H9 (cell line): ENCODE data around the gene ANKH. TPM values are rescaled to one million over a fixed set of nuclear protein-coding genes. Genes with fewer than 3 reads are reported as not detected.

Source experiments
- DNase-seq: peaks from one replicate; pipeline ENCODE4 v3.0.0-alpha.2; 2017
- H2AFZ ChIP-seq: one replicate; pipeline ENCODE4 v1.6.1; 2013; ENCODE audit warnings: mild to moderate bottlenecking, low read length, control low read depth, moderate library complexity
- H2AK5ac ChIP-seq: 2 replicates; pipeline ENCODE4 v1.6.1; 2013; ENCODE audit warnings: low read length, control low read depth, mixed read lengths; ENCODE audit not compliant: insufficient read length
- H2BK120ac ChIP-seq: one replicate; pipeline ENCODE4 v1.6.1; 2013; ENCODE audit warnings: low read depth, mild to moderate bottlenecking, low read length, control low read depth, inconsistent platforms; ENCODE audit not compliant: poor library complexity, severe bottlenecking
- H2BK12ac ChIP-seq: 2 replicates; pipeline ENCODE4 v1.6.1; 2013; ENCODE audit warnings: low read length, control low read depth, mixed read lengths, low read depth; ENCODE audit not compliant: insufficient read length
- H2BK15ac ChIP-seq: 2 replicates; pipeline ENCODE4 v1.6.1; 2013; ENCODE audit warnings: low read depth, low read length, control low read depth
- H2BK20ac ChIP-seq: one replicate; pipeline ENCODE4 v1.6.1; 2013; ENCODE audit warnings: low read depth, mild to moderate bottlenecking, low read length, control low read depth, inconsistent platforms; ENCODE audit not compliant: poor library complexity, severe bottlenecking
- H2BK5ac ChIP-seq: 2 replicates; pipeline ENCODE4 v1.6.1; 2013; ENCODE audit warnings: low read length, control low read depth, mixed read lengths; ENCODE audit not compliant: insufficient read length
- H3K14ac ChIP-seq: 2 replicates; pipeline ENCODE4 v1.6.1; 2013; ENCODE audit warnings: low read length, control low read depth; ENCODE audit not compliant: insufficient read depth
- H3K18ac ChIP-seq: 2 replicates; pipeline ENCODE4 v1.6.1; 2013; ENCODE audit warnings: low read depth, mild to moderate bottlenecking, mixed read lengths, low read length, control low read depth; ENCODE audit not compliant: insufficient read length
- H3K23ac ChIP-seq: 2 replicates; pipeline ENCODE4 v1.6.1; 2013; ENCODE audit warnings: low read length, control low read depth, mixed read lengths, low read depth; ENCODE audit not compliant: insufficient read length
- H3K23me2 ChIP-seq: 2 replicates; pipeline ENCODE4 v1.6.1; 2013; ENCODE audit warnings: low read depth, mild to moderate bottlenecking, mixed read lengths, low read length, control low read depth; ENCODE audit not compliant: insufficient read length, poor library complexity, severe bottlenecking
- H3K27ac ChIP-seq: 2 replicates; pipeline ENCODE4 v1.5.1; 2013; ENCODE audit warnings: low read length, control low read depth, mixed read lengths, low read depth; ENCODE audit not compliant: insufficient read length
- H3K27me3 ChIP-seq: 2 replicates; pipeline ENCODE4 v1.6.1; 2013; ENCODE audit warnings: low read length, control low read depth, inconsistent platforms; ENCODE audit not compliant: insufficient read depth
- H3K4ac ChIP-seq: 2 replicates; pipeline ENCODE4 v1.6.1; 2013; ENCODE audit warnings: low read depth, mild to moderate bottlenecking, control low read depth, inconsistent platforms, low read length, moderate library complexity
- H3K4me1 ChIP-seq: 2 replicates; pipeline ENCODE4 v1.6.1; 2013; ENCODE audit warnings: low read length, control low read depth, inconsistent platforms; ENCODE audit not compliant: insufficient read depth
- H3K4me2 ChIP-seq: 2 replicates; pipeline ENCODE4 v1.6.1; 2013; ENCODE audit warnings: low read length, control low read depth, mixed read lengths; ENCODE audit not compliant: insufficient read length, insufficient read depth
- H3K56ac ChIP-seq: 2 replicates; pipeline ENCODE4 v1.6.1; 2013; ENCODE audit warnings: low read depth, mild to moderate bottlenecking, mixed read lengths, low read length, control low read depth; ENCODE audit not compliant: insufficient read length
- H3K79me1 ChIP-seq: 2 replicates; pipeline ENCODE4 v1.6.1; 2013; ENCODE audit warnings: low read depth, mild to moderate bottlenecking, moderate library complexity, low read length, control low read depth, inconsistent platforms; ENCODE audit not compliant: insufficient read depth, poor library complexity, severe bottlenecking
- H3K79me2 ChIP-seq: 2 replicates; pipeline ENCODE4 v1.6.1; 2013; ENCODE audit warnings: low read length, control low read depth, inconsistent platforms; ENCODE audit not compliant: insufficient read depth
- H3K9ac ChIP-seq: 2 replicates; pipeline ENCODE4 v1.6.1; 2013; ENCODE audit warnings: low read length, control low read depth, mixed read lengths; ENCODE audit not compliant: insufficient read length; ENCODE audit errors: extremely low read depth
- H3K9me3 ChIP-seq: one replicate; pipeline ENCODE4 v1.6.1; 2013; ENCODE audit warnings: low read depth, low read length, inconsistent platforms; ENCODE audit not compliant: control insufficient read depth
- H3T11ph ChIP-seq: one replicate; pipeline ENCODE4 v1.6.1; 2013; ENCODE audit warnings: mild to moderate bottlenecking, low read length, control low read depth, inconsistent platforms
- H4K20me1 ChIP-seq: one replicate; pipeline ENCODE4 v1.6.1; 2013; ENCODE audit not compliant: control insufficient read depth, insufficient read length, insufficient read depth
- H4K5ac ChIP-seq: 2 replicates; pipeline ENCODE4 v1.6.1; 2013; ENCODE audit warnings: low read depth, mild to moderate bottlenecking, mixed read lengths, low read length, control low read depth; ENCODE audit not compliant: insufficient read length
- H4K8ac ChIP-seq: replicated peaks from 2 replicates; pipeline ENCODE4 v1.6.1; 2013; ENCODE audit warnings: low read length, control low read depth, mixed read lengths, low read depth; ENCODE audit not compliant: insufficient read length
- H4K91ac ChIP-seq: 2 replicates; pipeline ENCODE4 v1.6.1; 2013; ENCODE audit warnings: low read depth, mild to moderate bottlenecking, moderate library complexity, mixed read lengths, low read length, control low read depth; ENCODE audit not compliant: insufficient read length
- H3K27ac Mint-ChIP-seq, 3 experiments: 2 replicates in 2 of 3; 3 replicates in 1 of 3; pipeline ENCODE4 v1.8.0; 2020 to 2021; ENCODE audit warnings: mixed read lengths in 3 of 3, mild to moderate bottlenecking in 1 of 3, moderate library complexity in 1 of 3
- H3K27me3 Mint-ChIP-seq: 2 replicates; pipeline ENCODE4 v1.8.0; 2021; ENCODE audit warnings: low read depth, mild to moderate bottlenecking, moderate library complexity, mixed read lengths
- H3K36me3 Mint-ChIP-seq, 3 experiments: 2 replicates in 2 of 3; 3 replicates in 1 of 3; pipeline ENCODE4 v1.8.0; 2020 to 2021; ENCODE audit warnings: low read depth in 3 of 3, mixed read lengths in 3 of 3; ENCODE audit not compliant: insufficient read depth in 1 of 3
- H3K4me1 Mint-ChIP-seq, 2 experiments: 2 replicates each; pipeline ENCODE4 v1.8.0; 2020; ENCODE audit warnings: mixed read lengths in 2 of 2
- H3K4me3 Mint-ChIP-seq, 2 experiments: 2 replicates in 1 of 2; 3 replicates in 1 of 2; pipeline ENCODE4 v1.8.0; 2020 to 2021; ENCODE audit warnings: mild to moderate bottlenecking in 2 of 2, mixed read lengths in 2 of 2, moderate library complexity in 1 of 2
- H3K9me3 Mint-ChIP-seq, 2 experiments: 2 replicates in 1 of 2; 3 replicates in 1 of 2; pipeline ENCODE4 v1.8.0; 2020; ENCODE audit warnings: mild to moderate bottlenecking in 2 of 2, mixed read lengths in 2 of 2, moderate library complexity in 1 of 2
- WGBS: extraction: QIAGEN DNeasy Blood & Tissue Kit; methylation state at CpG from one replicate; pipeline ENCODE4 v1.1.7; 2013; ENCODE audit warnings: missing lambda C conversion rate, low lambda C conversion rate, mixed read lengths; ENCODE audit not compliant: insufficient read length; ENCODE audit errors: extremely low coverage; 5-methylcytosine and 5-hydroxymethylcytosine counted together
- total RNA-seq: library from RNA; stranded (reverse); gene quantifications from 2 replicates; pipeline ENCODE4 v1.2.1, GENCODE V29; 2021
- TF ChIP-seq, protein P1 (sequence below): fragments of 200-600 bp; sonication (generic); conservative IDR thresholded peaks from 3 replicates; pipeline ENCODE4 v1.8.0; 2021; ENCODE audit warnings: antibody characterized with exemption, mild to moderate bottlenecking

Gene ANKH
- total RNA-seq, 1 experiment from 2014 or later: 9.6 TPM

- Histone ChIP-seq H3K9me3 (no peaks in the 10 kb centered on the region), H3K23ac (no peak overlapping the region), H3K27ac (no peak overlapping the region), H3K18ac (no peak overlapping the region), H2BK5ac (no peak overlapping the region), H3K4me1 (no peaks in the 10 kb centered on the region), H3K27me3 (no peaks in the 10 kb centered on the region), H3K4me2 (no peak overlapping the region), H3K79me1 (no peaks in the 10 kb centered on the region), H2BK120ac (no peak overlapping the region), H3K14ac (no peak overlapping the region), H2BK20ac (no peak overlapping the region), H4K8ac (no peak overlapping the region), H3K9ac (no peak overlapping the region), H2BK12ac (no peak overlapping the region), H4K5ac (no peak overlapping the region), H2AK5ac (no peak overlapping the region), H4K20me1 (no peaks in the 10 kb centered on the region), H2AFZ (no peak overlapping the region), H3K4ac (no peak overlapping the region), H3K23me2 (no peaks in the 10 kb centered on the region), H3T11ph (no peak overlapping the region), H4K91ac (no peak overlapping the region), H3K79me2 (no peaks in the 10 kb centered on the region), H3K56ac (no peak overlapping the region), H2BK15ac (no peak overlapping the region)
- Mint-ChIP-seq H3K9me3 (no peaks in the 10 kb centered on the region), H3K4me1 (no peaks in the 10 kb centered on the region), H3K36me3 (no peaks in the 10 kb centered on the region), H3K4me3 (no peak overlapping the region), H3K27me3 (no peaks in the 10 kb centered on the region; the same call in 1 of the 2 replicates), H3K27ac (no peak overlapping the region)
- no peak for DNase-seq
- WGBS: no CpG with 5 or more reads among the region's 3 CpGs
- TF ChIP-seq, protein P1, sequence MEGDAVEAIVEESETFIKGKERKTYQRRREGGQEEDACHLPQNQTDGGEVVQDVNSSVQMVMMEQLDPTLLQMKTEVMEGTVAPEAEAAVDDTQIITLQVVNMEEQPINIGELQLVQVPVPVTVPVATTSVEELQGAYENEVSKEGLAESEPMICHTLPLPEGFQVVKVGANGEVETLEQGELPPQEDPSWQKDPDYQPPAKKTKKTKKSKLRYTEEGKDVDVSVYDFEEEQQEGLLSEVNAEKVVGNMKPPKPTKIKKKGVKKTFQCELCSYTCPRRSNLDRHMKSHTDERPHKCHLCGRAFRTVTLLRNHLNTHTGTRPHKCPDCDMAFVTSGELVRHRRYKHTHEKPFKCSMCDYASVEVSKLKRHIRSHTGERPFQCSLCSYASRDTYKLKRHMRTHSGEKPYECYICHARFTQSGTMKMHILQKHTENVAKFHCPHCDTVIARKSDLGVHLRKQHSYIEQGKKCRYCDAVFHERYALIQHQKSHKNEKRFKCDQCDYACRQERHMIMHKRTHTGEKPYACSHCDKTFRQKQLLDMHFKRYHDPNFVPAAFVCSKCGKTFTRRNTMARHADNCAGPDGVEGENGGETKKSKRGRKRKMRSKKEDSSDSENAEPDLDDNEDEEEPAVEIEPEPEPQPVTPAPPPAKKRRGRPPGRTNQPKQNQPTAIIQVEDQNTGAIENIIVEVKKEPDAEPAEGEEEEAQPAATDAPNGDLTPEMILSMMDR: no peak
Observed at GRCh38 chr5:14829396-14829795, 42.2 kb downstream of the ANKH start.
